ENCODE results near the gene VMAC.

The VMAC gene

DNA sequence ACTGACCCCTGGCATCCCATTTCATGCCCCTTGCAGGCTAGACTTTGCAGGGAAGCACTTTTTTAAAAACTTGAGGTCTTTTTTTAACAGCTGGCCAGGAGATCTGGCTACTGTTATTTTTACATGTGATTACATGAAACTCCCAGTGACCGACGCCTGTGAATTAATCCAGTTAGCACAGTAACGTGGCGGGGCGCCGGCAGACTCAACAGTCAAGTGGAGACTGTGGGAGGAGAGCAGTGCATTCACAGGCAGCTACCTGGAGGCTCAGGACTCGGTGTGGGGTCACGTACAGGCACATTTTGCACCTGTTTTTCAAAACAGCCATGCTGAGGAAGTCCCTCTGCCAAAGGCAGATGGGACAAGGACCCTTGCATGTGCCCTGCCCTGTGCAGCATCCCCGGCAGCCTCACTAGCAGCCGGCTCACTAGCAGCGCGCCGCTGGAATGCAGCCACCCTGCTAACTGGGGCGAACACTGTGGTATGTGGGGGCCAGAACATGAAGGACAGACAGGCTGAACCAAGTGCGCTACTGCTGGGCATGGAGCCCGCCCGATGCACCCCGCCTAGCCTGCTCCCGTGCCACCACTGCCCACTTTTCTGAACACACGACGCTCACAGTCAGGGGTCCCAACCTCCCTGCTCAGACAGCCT, 28.1 kb downstream of the VMAC start:
- no peak for DNase-seq

- DNase-seq = no peak
These were observed 28.9 kb downstream of the VMAC start for GRCh38 chr19:5933391-5934068.

DNA sequence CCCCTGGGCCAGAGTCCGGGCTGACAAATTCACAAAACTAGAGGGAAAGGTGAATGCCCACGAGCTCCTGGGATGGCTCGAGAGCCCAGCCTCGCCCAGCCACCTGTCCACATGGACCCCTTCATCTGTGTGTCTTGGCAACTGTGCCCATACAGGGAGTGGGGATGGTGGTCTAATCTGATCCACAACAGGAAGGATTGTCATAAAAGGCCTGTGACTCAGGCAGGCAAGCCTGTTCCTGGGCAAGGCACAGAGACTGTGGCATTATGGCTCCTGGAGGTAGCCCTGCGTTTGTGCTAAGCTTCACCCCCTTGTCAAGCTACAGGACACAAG, 29.4 kb downstream of the VMAC start:
- no peak for DNase-seq

- no peak for DNase-seq
These were observed 30.3 kb downstream of the VMAC start for GRCh38 chr19:5934774-5935472.

DNA sequence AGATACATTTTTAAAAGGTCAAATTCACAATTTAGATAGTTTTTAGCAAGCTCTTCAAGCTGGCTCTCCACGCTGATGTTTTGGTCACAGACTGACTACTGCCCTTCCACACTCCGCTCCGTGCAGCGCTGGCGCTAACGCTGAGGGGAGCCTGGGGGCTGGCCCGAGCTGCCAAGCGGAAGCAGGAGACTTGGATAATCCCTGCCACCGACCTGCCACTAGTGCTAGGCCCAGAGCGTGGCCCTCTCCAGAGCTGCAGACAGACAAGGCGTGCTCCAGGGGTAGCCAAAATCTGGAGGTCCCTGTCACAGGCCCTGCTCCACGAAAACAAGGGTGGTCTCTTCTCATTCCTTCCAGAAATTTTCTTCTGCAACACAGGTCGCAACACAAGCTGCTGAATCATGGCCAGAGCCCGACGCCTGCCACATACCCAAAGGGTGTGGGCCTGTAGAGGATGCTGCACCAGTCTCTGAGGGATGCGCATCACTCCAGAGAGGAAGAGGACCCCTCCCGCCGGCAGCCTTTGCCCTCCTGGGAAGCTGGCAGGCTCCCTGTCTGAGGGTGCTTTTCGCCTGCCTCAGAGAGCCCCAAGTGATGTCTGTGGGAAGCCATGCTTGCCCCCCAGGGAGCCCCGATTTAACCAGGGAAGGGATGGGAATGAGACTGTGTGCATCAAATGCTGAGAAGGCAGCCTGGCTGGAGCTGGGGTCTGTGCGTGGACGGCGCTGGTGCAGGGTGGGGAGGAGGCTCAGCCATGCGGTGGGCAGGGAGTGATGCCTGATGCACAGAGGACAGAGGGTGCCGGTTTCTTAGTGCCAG, 31.0 kb downstream of the VMAC start:
- no peak for DNase-seq

- no peak for DNase-seq
These were observed 31.6 kb downstream of the VMAC start for GRCh38 chr19:5936292-5936592.

- DNase-seq = no peak
These were observed 32.9 kb downstream of the VMAC start for GRCh38 chr19:5937550-5937949.

- no peak for DNase-seq
These were observed 35.9 kb downstream of the VMAC start for GRCh38 chr19:5940260-5941208.

DNA sequence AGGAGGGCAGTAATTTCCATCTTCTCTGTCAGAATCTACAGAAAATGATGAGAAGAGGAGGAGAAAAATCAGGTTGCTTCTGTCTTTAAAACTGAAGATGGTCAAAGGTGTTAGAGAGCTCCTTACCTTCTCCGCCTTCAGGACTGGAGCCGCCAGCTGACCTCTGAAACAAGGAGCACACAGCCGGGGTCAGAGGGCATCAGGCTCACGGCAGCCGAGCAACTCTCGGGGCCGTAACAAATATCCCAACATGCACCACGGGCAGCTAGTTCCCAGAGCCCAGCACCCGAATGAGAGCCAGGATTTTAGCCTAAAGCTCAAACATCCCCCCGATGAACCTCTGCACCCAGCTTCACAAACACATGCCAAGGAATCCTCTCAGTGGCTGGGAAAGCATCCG, 37.0 kb downstream of the VMAC start:
- DNase-seq = no peak

DNA sequence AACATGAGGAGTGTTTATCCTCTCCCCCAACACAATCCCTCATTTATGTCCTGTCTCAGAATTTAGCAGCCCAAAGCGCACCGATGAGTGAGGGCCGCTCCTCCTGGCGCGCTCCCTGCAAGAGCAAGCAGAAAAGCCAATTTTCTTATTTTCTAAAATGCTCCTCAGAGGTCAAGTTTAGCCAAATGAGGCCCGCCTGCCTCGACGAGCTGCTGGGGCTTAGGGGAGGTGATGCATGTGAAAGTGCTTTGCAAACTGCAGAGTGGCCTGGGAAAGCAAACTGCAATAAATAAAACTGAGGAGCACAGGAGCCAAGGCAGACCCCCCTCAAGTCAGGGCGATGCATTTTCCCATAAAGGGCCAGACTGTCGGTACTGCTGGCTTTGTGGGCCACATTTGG, 38.4 kb downstream of the VMAC start:
- DNase-seq = no peak

DNA sequence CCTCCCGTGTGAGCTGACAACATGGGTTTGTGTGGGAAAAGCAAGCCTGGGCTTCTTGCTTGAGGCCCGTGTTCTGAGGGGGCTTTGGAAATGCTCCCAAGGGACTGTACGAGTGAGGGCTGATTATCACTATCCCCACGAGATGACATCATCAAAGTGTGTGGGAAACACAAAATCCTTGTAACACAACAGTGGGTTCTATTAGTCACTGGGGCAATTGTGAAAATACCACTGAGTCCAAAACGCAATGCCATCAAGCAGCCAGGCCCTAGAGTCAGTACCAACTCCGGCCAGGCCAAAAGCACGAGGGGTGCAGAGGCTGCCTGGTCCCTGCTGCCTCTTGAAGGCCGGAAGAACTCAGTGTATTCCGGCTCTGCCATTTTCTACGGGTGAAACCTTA, 39.0 kb downstream of the VMAC start:
- no peak for DNase-seq

- DNase-seq = no peak
These were observed 42.8 kb downstream of the VMAC start for GRCh38 chr19:5947435-5947834.

DNA sequence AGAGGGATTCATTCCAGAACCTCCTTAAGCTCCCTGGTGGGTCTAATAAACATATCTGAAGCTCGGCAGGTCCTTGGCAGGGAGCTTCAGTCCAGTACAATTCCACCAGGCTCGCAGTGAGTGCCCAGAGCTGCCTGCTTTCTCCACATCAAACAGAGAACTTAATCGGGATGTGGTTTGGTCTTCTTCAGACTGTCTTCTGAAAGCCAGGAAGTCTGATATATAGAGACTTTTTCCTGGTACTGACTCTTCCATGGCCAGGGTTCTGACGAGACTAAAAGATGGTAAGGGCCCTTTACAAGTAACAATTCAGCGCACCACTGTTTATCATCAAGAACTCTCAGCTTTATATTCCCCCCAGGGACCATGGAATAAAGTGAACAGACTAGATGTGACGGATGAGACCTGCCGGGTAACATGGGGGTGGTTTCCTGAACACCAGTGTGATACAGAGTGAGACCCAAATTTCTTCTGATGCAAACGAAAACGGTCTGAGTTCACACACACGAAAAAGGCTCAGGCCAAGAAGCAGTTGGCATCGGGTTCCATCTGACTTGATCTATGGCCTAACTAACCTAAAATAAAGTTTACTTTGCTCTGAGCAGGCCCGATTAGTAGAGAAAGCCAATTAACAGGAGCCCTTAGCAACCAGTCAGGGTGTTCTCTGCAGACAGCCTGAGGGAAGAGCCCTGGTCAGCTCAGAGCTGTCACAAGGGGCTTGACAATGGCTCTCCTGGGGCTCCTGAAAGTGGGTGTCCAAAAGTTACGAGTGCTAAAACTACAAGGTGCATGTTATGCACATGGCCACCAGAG, 44.3 kb downstream of the VMAC start:
- no peak for DNase-seq

DNA sequence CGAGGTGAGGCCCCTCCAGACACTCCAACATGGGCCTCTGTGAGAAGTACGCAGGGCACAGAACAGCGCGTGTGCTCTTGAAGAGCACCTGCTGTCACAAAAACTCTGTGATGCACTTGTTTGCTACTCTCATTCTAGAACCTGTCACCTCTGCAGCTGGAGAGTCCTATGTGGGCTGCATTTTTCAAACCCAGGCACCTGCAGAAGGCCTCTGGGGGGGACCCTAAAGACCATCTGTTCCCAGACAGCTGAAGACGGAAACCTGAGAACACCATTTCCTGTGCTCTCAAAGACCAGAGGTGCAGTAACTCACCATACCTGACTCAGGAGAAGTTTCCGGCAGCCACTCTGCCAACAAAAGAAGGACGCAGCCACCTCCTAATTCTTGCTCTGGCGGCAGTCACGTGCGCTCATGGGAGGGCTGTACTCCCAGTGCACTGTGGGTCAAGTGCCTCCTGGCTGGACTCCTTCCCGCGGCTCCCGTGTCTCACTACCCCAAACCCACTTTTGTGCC, 45.2 kb downstream of the VMAC start:
- no peak for DNase-seq

- no peak for DNase-seq
These were observed 46.1 kb downstream of the VMAC start for GRCh38 chr19:5950741-5951140.

DNA sequence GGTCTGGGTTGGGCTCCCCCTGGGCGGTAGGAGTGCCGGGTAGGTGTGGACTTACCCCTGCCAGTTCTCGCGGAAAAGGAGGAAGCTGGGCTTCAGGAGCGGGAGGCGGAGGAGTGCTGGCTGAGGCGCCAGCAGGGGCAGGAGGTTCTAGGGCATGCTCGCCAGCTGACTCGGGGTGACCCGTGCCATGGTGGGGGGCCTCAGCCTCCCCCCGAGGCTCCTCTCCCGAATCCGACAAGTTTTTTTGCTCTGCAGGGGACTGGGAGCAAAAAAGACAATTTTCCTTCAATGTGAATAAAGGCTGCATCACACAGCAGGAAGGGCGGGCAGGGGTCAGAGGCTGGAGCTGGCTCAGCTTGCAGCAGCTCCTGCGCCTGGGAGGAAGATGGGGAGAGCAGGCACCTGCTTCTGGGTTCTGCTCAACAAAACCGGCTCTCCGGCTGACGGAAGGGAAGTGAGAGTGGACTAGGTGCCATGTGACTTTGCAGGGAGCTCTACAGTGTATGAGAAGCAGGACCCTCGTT, 46.7 kb downstream of the VMAC start:
- no peak for DNase-seq

DNA sequence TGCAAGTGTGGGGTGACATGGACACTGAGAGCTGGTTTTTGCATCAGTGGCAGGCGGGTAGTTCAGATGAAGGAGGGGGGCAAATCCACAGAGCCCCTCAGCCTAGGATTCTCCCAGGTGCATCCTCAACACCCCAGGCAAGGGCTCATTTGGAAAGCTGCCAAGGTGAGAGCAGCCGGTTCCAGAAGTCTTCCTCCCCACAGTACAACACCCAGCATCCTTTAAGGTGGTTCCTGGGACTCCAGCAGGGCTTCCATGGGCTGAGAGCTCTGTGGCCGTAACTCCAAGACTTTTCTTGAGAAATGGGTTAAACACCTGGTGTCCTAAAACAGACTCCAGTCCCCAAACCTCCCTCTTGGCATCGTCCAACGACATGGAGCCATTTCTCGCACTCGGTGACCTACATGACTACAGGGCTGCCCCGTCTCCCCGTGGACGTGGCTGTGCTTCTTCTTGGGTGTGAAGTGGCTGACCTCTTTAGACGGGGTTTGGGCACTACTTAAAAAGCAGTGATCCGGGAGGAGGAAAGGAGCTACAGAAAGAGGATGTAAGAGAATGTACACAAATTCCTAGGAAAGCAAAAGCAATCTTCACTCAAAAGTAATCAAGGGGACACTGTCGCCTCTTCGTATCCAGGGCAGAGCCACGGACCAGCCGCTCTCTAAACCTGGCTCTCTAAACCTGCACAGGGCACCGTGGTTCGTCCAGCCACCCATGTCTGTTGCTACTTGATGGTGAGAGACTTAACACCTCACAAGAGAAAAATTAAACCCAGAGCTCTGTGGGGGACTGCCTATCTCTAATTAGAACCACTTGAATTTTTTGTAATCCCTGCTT, 47.7 kb downstream of the VMAC start:
- DNase-seq = no peak

DNA sequence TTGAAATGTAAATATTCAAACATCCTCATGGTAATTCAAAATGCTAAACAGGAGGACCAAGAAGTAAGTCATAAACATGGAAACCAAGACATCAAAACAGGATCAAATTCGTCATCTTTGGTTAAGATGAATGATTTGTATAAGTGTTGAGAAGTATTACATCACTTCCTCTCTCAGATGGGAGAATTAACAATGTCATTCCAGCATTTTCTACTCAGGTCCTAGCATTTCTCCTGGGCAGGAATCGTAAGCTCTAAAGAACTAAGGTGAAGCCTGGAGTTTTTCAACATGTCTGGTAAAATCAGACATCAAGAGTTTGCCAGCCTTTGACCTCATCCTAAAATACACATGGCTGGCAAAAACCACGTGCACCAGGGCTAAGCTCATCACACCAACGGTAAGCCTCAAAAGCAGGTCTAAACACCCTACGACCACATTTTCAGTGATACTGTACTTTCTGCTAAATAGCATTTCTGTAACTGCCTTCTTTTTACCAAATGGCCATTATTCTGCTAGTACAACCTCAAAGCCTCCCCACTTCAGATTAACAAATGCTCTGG, 48.4 kb downstream of the VMAC start:
- no peak for DNase-seq

DNA sequence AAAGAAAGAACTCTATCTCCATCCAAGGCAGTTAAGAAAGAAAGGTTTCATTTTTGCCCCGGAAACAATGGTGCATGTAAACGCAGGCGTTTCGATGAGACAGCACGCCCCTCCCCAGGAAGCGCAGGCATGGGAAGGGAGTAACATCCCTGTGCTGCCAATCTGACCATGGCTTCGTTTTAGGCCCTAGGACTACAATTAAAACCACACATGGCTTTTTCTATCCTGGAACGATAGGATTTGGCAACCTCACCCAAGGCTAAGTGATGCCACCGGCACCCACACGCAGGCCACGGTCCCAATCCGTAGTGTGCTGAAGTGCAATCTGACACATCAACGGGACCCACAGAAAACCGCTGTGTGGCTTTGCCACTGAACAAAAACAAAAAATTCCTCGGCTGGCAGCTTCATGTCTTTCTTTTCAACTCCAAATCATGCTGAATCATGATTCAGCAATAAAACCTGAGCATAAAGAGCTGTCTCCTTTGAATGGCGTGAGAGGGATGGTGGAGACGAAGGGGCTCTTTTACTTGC, 49.1 kb downstream of the VMAC start:
- DNase-seq = no peak

GRCh38 chr19:5954293-5954692, 49.6 kb downstream of the VMAC start:
- DNase-seq = no peak

All from NCI-H146 (cell line).